ENCODE results near the gene MAT1A. TPM values are rescaled to one million over a fixed set of nuclear protein-coding genes. Genes with fewer than 3 reads are reported as not detected.
"Not testable (repeated sequence)": the region's sequence is repeated elsewhere in the genome, so short reads cannot be mapped to it uniquely, and the experiment has no call there.

The MAT1A gene
- total RNA-seq, 1 donor from 2014 or later, result not detected

DNA sequence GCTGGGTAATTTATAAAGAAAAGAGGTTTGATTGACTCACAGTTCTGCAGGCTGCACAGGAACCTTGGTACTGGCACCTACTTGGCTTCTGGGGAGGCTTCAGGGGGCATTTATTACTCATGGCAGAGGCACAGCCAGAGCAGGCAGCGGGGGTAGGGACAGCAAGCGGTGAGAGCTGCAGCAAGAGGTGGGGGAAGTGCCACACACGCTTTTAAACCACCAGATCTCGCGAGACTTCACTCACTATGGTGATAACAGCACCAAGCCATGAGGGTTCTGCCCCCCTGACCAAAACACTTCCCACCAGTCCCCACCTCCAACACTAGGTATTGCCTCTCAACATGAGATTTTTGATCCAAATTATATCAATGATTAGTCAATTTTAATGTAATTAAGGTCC, 24.1 kb upstream of the MAT1A start:
- Mint-ChIP-seq H3K27me3 (ENCODE audit: low read depth) (no peaks in the 10 kb centered on the region), H3K4me3 (ENCODE audit: low read depth) (no peak overlapping the region), H3K27ac (no peak overlapping the region), H3K36me3 (ENCODE audit: low read depth) (no peaks in the 10 kb centered on the region), H3K9me3 (no peaks in the 10 kb centered on the region), H3K4me1 (ENCODE audit: low read depth) (no peaks in the 10 kb centered on the region)
- DNase-seq (ENCODE audit: low spot score), result no peak
- intact Hi-C loops (cut with micrococcal nuclease), result no loop called here

DNA sequence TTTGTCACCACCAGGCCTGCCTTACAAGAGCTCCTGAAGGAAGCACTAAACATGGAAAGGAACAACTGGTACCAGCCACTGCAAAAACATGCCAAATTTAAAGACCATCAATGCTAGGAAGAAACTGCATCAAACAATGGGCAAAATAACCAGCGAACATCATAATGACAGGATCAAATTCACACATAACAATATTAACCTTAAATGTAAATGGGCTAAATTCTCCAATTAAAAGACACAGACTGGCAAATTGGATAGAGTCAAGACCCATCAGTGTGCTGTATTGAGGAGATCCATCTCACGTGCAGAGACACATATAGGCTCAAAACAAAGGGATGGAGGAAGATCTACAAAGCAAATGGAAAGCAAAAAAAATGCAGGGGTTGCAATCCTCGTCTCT, 16.5 kb upstream of the MAT1A start:
- H3K4me1 Mint-ChIP-seq (ENCODE audit: low read depth); intact Hi-C loops (cut with micrococcal nuclease); H3K4me3 Mint-ChIP-seq (ENCODE audit: low read depth); H3K27me3 Mint-ChIP-seq (ENCODE audit: low read depth); H3K36me3 Mint-ChIP-seq (ENCODE audit: low read depth); DNase-seq (ENCODE audit: low spot score); H3K27ac Mint-ChIP-seq; H3K9me3 Mint-ChIP-seq: not testable (repeated sequence)

DNA sequence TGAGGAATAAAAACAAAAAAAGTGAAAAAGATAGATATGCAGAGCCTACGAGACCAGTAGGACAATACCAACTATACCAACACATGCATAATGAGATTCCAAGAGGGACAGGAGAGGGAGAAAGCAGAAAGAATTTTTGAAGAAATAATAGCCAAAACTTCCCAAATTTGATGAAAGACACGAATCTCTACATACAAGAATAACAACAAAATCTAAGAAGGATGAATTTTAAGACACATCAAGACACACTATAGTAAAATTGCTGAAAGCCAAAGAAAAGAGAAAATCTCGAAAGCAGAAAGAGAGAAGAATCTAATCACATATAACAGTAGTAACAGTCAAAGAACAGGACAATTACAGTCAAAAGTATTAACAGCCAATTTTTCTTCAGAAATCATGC, 7.5 kb upstream of the MAT1A start:
- Mint-ChIP-seq H3K36me3 (ENCODE audit: low read depth) (no peaks in the 10 kb centered on the region), H3K4me3 (ENCODE audit: low read depth) (no peak overlapping the region), H3K9me3 (peaks cover 4% of the 10 kb centered on the region), H3K27ac (no peak overlapping the region), H3K4me1 (ENCODE audit: low read depth) (no peaks in the 10 kb centered on the region), H3K27me3 (ENCODE audit: low read depth) (peaks cover 9% of the 10 kb centered on the region)
- intact Hi-C loops (cut with micrococcal nuclease), result no loop called here
- no peak for DNase-seq (ENCODE audit: low spot score)

DNA sequence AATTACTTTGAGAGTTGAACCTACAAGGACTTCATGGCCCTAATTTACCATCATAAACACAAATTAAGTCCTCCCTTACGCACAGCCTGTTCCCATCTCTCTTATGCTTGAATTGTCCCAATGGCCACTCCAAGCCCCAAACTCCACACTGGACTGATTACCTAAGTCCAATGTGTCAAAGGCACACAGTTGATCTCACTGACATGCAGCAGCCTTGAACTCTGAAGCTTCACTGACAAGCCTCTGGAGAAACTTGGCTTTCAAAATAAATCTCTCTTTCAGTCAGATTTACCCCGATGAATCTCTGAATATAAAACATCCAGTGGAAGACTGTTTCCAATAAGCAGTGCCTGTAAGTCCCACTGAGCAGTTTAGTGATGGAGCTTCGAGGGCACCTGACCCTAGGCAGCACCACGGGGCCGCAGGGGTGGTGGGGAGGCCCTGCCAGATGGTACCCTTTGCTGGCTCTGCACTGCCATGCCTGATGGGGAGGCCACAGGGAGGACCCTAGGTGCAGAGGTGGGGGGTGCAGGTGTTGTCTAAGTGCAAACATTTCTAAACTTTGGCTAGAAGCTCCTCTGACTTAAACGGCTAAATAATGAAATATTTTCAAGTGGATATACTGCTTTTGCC, 3.3 kb upstream of the MAT1A start:
- H3K4me1 Mint-ChIP-seq (ENCODE audit: low read depth), result no peaks in the 10 kb centered on the region
- DNase-seq (ENCODE audit: low spot score), result no peak
- H3K27ac Mint-ChIP-seq, result no peak overlapping the region
- intact Hi-C loops (cut with micrococcal nuclease), result no loop called here
- no peak overlapping the region for H3K4me3 Mint-ChIP-seq (ENCODE audit: low read depth)
- no peaks in the 10 kb centered on the region for H3K36me3 Mint-ChIP-seq (ENCODE audit: low read depth)
- no peaks in the 10 kb centered on the region for H3K9me3 Mint-ChIP-seq
- peaks cover 21% of the 10 kb centered on the region for H3K27me3 Mint-ChIP-seq (ENCODE audit: low read depth)

DNA sequence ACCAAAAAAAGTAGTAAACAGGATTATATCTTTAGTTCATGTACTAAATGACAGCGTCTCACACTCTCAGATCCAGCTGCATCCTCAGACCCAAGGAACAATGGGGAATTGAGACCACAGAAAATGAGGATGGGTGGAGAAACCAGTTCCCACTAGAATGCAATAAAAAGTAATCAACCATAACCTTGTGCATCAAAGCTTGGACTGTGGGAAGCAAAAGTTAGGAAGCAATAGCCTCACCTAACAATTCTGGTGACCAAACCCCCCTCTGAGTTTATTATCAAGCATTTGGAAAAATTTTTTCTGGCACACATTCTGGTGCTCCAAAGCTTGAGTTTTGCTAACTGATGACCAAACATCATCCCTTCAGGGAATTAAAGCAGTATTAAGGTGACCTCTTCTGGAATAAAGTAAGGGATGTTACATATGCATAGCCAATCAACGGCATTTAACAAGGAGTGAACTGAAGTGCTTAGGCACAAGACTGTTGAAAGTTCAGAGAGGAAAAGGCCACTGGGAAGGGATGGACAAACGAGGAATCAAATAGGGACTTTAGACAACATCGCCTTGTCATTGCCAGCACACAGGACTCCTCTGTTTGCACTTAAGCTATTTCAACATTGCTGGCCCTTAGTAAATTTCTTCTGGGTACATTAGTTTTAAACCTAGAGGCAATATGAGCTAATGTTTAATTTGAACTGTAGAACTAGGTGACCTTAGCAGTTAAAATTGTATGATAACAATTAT, 1.2 kb upstream of the MAT1A start:
- H3K9me3 Mint-ChIP-seq, result no peaks in the 10 kb centered on the region
- no peaks in the 10 kb centered on the region for H3K36me3 Mint-ChIP-seq (ENCODE audit: low read depth)
- no peaks in the 10 kb centered on the region for H3K4me1 Mint-ChIP-seq (ENCODE audit: low read depth)
- intact Hi-C loops (cut with micrococcal nuclease), result no loop called here
- H3K27me3 Mint-ChIP-seq (ENCODE audit: low read depth), result peaks cover 26% of the 10 kb centered on the region
- no peak overlapping the region for H3K27ac Mint-ChIP-seq
- H3K4me3 Mint-ChIP-seq (ENCODE audit: low read depth), result no peak overlapping the region
- DNase-seq (ENCODE audit: low spot score), result no peak

DNA sequence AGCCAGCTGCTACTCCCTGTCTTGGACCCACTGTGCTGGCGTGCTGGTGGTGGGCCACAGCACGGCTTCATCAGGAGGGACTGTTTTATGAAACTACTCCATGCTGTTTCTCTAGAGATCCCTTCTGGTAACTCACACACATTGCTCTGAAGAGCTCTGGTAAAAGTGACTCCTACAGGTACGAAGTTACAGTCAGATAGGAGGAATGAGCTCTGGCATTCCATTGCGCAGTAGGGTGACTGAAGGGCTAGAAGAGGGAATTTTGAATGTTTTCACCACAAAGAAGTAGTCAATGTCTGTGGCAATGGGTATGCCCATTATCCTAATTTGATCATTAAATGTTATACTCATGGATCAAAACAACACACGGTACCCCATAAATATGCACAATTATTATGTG, 609 bp downstream of the MAT1A start:
- Mint-ChIP-seq H3K36me3 (ENCODE audit: low read depth) (no peaks in the 10 kb centered on the region), H3K4me1 (ENCODE audit: low read depth) (no peaks in the 10 kb centered on the region), H3K9me3 (no peaks in the 10 kb centered on the region), H3K27ac (no peak overlapping the region), H3K4me3 (ENCODE audit: low read depth) (no peak overlapping the region), H3K27me3 (ENCODE audit: low read depth) (peaks cover 24% of the 10 kb centered on the region)
- DNase-seq (ENCODE audit: low spot score), result no peak
- intact Hi-C loops (cut with micrococcal nuclease), result no loop called here

DNA sequence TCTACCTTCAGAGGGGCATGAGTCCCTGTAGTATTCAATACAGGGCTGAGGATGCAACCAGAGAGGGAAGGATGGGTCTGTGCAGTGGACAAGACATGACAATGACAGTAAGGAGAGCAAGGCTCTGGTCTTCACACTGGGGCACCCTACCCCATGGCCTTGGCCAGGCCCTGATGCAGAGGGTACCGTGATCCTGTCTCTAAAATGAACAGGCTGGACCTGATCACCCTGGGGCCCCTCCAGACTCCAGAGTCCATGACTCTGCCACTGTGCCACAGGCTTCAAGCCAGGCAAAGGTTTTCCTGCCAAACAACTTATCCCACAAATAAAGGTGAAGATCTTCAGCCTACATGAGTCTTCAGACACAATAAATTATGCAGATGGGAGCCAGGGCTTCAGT, 4.9 kb downstream of the MAT1A start:
- DNase-seq (ENCODE audit: low spot score), result no peak
- Mint-ChIP-seq H3K27ac (no peak overlapping the region), H3K4me1 (ENCODE audit: low read depth) (no peaks in the 10 kb centered on the region)

DNA sequence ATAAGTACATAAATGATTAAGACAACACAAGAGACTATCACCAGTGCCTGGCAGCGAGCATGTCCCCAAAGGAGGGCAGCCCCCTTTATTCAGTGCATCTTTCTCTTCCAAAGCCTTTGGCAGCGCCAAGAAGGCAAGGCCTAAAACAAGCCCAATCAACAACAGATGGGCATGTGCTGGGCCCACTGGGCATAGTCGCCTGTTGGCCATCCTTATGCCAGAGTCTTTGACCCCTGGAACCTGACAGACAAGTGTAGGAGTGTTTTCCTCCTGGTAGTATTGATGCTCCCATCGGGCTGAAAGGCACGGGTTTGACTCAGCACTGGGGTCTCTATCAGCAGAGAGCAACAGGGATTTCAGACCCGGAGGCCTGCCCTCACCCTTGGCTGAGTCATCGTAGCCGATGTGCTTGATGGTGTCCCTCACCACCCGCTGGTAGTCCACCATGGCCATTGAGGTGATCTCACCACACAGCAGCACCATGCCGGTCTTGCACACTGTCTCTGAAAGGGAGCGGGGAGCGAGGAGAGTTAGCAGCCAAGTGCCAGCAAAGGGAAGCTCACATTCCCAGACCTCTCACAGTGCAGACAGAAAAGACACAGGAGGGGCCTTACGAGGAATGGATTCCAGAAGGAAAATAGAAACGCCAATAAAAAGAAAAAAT, 5.8 kb downstream of the MAT1A start:
- no peak for DNase-seq (ENCODE audit: low spot score)
- intact Hi-C loops (cut with micrococcal nuclease), result no loop called here
- H3K4me3 Mint-ChIP-seq (ENCODE audit: low read depth), result no peak overlapping the region

More for the DNA sequence above, 4.9 kb downstream of the MAT1A start:
- intact Hi-C loops (cut with micrococcal nuclease), result no loop called here
- Mint-ChIP-seq H3K27me3 (ENCODE audit: low read depth) (peaks cover 12% of the 10 kb centered on the region), H3K36me3 (ENCODE audit: low read depth) (no peaks in the 10 kb centered on the region), H3K9me3 (no peaks in the 10 kb centered on the region), H3K4me3 (ENCODE audit: low read depth) (no peak overlapping the region)

DNA sequence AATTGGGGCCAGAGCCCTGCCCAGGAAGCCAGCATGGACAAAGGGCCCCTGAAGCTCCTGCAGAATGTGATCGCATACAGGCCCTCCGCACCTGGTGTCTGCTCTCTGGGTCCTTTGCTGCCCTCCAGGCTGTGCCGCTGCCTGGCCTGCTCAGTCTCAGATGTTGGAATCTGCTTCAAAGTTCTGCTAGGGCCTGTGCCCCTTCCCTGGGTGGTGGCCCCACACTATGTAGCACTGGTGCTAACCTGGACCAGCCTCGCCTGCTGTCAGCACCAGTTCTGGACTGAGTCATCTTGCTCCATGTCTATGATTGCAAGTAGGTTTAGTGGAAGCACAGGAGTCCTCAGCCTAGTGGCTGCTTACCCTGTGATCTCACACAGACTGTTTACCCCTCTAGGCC, 6.3 kb downstream of the MAT1A start:
- Mint-ChIP-seq H3K4me3 (ENCODE audit: low read depth) (no peak overlapping the region), H3K4me1 (ENCODE audit: low read depth) (no peaks in the 10 kb centered on the region), H3K27me3 (ENCODE audit: low read depth) (peaks cover 9% of the 10 kb centered on the region), H3K36me3 (ENCODE audit: low read depth) (no peaks in the 10 kb centered on the region), H3K27ac (no peak overlapping the region), H3K9me3 (no peaks in the 10 kb centered on the region)
- DNase-seq (ENCODE audit: low spot score), result no peak
- intact Hi-C loops (cut with micrococcal nuclease), result no loop called here

More for the DNA sequence above, 5.8 kb downstream of the MAT1A start:
- Mint-ChIP-seq H3K27me3 (ENCODE audit: low read depth) (peaks cover 9% of the 10 kb centered on the region), H3K27ac (no peak overlapping the region), H3K36me3 (ENCODE audit: low read depth) (no peaks in the 10 kb centered on the region), H3K4me1 (ENCODE audit: low read depth) (no peaks in the 10 kb centered on the region), H3K9me3 (no peaks in the 10 kb centered on the region)

DNA sequence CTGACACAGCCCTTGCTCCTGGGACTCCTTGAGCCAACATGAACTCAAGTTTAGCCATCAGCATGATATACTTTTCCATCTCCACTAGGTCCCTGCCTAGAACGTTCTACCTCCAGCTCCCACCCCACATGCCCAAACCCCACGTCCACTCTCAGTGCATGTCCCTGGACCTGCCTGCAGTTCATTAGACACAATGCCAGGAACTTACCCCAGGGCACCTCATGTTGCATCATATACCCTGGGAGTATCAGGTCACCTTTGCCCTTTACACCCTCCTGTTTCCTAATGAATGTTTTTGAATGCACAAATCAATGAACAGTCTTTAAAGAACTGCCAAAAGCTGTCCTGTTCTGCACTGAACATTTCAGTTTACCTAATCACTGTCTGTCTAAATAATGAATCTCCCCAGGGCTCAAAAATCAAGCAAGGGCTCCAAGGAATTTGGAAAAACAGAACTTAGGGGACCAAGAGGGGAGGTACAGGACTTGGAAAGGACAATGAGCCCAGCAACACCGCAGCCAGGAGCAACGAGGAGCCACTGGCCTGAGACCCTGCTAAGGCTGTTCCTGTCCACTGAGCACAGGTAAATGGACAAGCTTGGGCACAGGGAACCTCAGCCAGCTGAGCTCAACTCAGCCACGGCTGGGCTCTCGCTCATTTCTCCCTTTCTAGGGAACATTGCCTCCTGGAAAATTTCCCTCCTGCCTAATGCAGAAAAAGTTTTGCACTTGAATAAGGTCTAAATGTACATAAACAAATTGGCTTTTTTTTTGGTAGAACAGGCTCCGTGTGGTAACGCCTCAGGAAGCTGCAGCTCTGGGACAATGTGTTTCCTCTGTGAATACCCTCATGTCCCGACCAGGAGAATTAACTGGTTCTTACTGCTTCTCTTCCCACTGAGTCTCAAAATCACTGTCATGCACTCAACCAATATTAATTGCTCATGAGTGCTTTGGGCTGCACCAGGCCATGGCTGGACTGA, 7.4 kb downstream of the MAT1A start:
- H3K4me1 Mint-ChIP-seq (ENCODE audit: low read depth), result no peaks in the 10 kb centered on the region
- no peaks in the 10 kb centered on the region for H3K9me3 Mint-ChIP-seq
- intact Hi-C loops (cut with micrococcal nuclease), result no loop called here
- no peak overlapping the region for H3K4me3 Mint-ChIP-seq (ENCODE audit: low read depth)
- H3K27me3 Mint-ChIP-seq (ENCODE audit: low read depth), result peaks cover 8% of the 10 kb centered on the region
- no peak for DNase-seq (ENCODE audit: low spot score)
- H3K27ac Mint-ChIP-seq, result no peak overlapping the region
- H3K36me3 Mint-ChIP-seq (ENCODE audit: low read depth), result no peaks in the 10 kb centered on the region

DNA sequence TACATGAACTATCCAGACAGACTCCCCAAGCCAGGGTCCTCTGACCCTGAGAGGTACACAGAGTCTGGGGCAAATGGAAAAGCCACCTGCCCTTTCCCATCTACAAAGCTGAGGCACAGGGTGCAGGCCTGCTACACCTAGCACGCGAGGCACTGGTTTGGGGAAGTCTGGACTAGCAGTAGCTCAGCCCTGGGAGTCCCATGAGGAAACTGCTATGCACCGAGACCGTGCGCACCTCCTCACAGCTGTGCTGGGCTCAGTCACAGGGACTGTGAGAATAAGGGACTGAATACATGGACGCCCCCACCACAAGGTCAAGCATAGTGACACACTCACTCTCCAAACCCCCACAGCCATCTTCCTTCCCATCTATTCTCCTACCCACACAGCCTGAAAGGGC, 8.2 kb downstream of the MAT1A start:
- peaks cover 6% of the 10 kb centered on the region for H3K27me3 Mint-ChIP-seq (ENCODE audit: low read depth)
- intact Hi-C loops (cut with micrococcal nuclease), result no loop called here
- no peak for DNase-seq (ENCODE audit: low spot score)
- H3K4me3 Mint-ChIP-seq (ENCODE audit: low read depth), result no peak overlapping the region
- H3K9me3 Mint-ChIP-seq, result no peaks in the 10 kb centered on the region
- H3K4me1 Mint-ChIP-seq (ENCODE audit: low read depth), result no peaks in the 10 kb centered on the region
- no peaks in the 10 kb centered on the region for H3K36me3 Mint-ChIP-seq (ENCODE audit: low read depth)
- no peak overlapping the region for H3K27ac Mint-ChIP-seq

DNA sequence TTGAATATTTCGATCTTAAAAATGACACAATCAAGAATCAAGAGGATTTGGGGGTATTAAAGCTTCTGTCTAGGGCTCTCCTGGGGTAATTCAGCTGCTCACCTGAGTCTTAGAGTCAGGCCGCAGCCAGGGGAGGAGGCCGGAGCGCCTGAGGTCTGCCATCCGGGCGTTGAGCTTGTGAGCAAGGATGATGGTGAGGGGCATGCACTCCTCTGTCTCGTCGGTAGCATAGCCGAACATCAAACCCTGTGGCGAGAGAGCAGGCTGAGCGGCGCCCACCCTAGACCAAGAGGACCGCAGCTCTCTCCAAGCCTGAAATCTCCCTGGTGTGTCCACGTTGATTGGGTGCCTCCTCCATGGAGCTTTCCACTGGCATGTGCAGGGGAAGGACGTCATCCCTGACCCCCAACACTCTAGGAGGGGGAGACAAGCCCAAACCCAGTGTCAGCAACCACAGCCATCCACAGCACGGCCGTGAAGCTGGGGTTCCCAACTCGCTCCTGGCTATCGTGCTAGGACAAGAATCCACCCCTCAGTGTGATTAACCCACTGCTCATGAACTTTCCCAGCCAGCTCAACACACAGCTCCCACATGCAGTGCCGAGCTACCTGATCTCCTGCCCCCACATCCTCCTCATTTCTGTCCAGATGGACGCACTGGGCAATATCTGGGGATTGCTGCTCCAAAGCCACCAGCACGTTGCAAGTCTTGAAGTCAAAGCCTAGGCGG, 9.2 kb downstream of the MAT1A start:
- H3K9me3 Mint-ChIP-seq, result no peaks in the 10 kb centered on the region
- peaks cover under 1% of the 10 kb centered on the region for H3K27me3 Mint-ChIP-seq (ENCODE audit: low read depth)
- no peak overlapping the region for H3K4me3 Mint-ChIP-seq (ENCODE audit: low read depth)
- DNase-seq (ENCODE audit: low spot score), result no peak
- no peaks in the 10 kb centered on the region for H3K4me1 Mint-ChIP-seq (ENCODE audit: low read depth)
- intact Hi-C loops (cut with micrococcal nuclease), result no loop called here
- no peak overlapping the region for H3K27ac Mint-ChIP-seq
- H3K36me3 Mint-ChIP-seq (ENCODE audit: low read depth), result no peaks in the 10 kb centered on the region

Measured in activated T-helper 2 cell treated with anti-CD3 and anti-CD28 coated beads, Interferon-gamma antibody, Interleukin-2, Interleukin-4, amounts not matched to agents 10 μg/mL and 5 μg/mL and 100 μg/mL, durations not matched to agents 14 hours and 24 hours and 36 hours (primary cell).